Measurements from ENCODE around the gene MPZ. TPM values are rescaled to one million over a fixed set of nuclear protein-coding genes. Genes with fewer than 3 reads are reported as not detected.

MPZ gene
- total RNA-seq, 2 experiments from 2014 or later, result 2.8 to 3.3 TPM

DNA sequence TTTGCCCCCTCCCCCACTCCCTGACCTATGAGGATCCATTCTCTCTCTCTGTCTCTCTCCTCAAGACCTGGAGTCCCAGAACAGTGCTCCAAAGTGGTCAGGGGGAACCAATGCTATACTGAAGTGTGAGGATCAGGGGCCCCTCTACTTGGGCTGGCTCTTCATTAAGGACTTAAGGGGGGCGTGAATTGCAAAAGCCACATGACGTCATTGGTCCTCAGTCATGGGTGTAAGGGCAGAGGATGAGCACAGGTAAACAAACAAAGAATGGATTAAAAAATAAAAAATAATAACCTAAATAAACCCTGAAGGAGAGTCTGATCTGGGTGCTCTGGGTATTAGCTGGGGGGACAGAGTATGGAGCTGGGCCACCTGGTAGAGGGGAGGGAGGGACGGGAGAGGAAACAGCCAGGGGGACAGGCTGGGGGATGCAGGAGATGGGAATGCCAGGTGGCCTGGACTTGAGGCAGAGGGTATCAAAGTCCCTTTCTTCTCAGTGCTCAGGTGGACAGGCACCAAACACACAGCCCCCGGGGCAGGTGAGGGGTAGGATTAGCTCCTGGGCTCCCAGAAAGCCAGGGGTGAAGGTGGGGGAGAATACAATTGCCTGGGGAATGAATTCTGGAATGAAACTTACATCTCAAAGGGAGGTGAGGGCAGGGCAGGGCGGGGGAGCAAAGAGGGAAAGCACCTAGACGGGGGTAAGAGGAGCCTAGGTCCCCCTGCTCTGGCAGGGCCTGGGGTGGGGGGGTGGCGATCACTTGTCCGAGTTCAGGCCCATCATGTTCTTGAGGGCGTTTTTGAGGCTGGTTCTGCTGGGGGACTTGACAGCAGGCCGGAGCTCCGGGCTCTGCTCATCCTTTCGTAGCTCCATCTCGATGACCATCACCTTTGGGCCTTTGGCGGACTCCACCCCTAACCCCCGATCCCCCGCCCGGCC is 4.6 kb downstream of the MPZ start:
- ChIA-PET POLR2A (interaction anchor here (1.2 to 1.7 kb wide), 4 partner anchors 9 to 103 kb away, joined by 3 to 6 read pairs (median 5); partner anchors contain the start of genes NDUFS2 and SDHC), CTCF (interaction anchor here (0.6 to 6.1 kb wide), 26 partner anchors 9 to 140 kb away, joined by 3 to 37 read pairs (median 5); partner anchors contain the start of genes NDUFS2, PCP4L1, PPOX and SDHC)
- Mint-ChIP-seq H3K4me1 (ENCODE audit: low read depth) (peaks cover 33% of the 10 kb centered on the region), H3K4me3 (peak overlapping the region; percentile 87), H3K9me3 (no peaks in the 10 kb centered on the region), H3K27me3 (no peaks in the 10 kb centered on the region), H3K27ac (peak overlapping the region; percentile 84), H3K36me3 (ENCODE audit: low read depth) (no peaks in the 10 kb centered on the region)
- no peak for TF ChIP-seq CTCF (IDR thresholded peaks at IDR 0.05)
- intact Hi-C loops (cut with micrococcal nuclease), result loop anchor here (10.0 kb wide), 1 partner anchor 110 kb away; the partner anchor contains the start of gene ADAMTS4
- DNase-seq (peak; percentile 20), ATAC-seq (no peak)

DNA sequence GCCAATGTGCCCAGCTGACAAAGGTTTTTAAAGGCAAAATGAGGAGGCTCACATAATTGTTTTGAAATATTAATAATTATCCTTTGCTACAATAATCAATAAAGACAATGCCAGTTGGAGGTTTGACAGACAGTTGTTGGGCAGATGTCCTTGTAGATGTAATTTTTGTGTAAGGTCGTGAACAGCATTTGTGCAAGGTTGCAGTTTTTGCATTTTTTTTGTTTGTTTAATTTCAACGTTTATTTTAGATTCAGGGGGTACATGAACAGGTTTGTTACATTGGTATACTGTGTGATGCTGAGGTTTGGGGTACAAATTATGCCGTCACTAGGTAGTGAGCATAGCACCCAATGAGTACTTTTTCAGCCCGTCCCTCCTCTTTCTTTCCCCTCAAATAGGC is 9.3 kb downstream of the MPZ start:
- ChIA-PET CTCF (no interaction called here), POLR2A (no interaction called here)
- Mint-ChIP-seq H3K27me3 (no peaks in the 10 kb centered on the region), H3K36me3 (ENCODE audit: low read depth) (no peaks in the 10 kb centered on the region), H3K9me3 (no peaks in the 10 kb centered on the region), H3K4me3 (no peak overlapping the region), H3K4me1 (ENCODE audit: low read depth) (peaks cover 23% of the 10 kb centered on the region), H3K27ac (no peak overlapping the region)
- TF ChIP-seq CTCF (IDR thresholded peaks at IDR 0.05), result no peak
- DNase-seq, result no peak
- ATAC-seq, result no peak
- intact Hi-C loops (cut with micrococcal nuclease), result loop anchor here (10.0 kb wide), 1 partner anchor 106 kb away; the partner anchor contains the start of gene ADAMTS4

DNA sequence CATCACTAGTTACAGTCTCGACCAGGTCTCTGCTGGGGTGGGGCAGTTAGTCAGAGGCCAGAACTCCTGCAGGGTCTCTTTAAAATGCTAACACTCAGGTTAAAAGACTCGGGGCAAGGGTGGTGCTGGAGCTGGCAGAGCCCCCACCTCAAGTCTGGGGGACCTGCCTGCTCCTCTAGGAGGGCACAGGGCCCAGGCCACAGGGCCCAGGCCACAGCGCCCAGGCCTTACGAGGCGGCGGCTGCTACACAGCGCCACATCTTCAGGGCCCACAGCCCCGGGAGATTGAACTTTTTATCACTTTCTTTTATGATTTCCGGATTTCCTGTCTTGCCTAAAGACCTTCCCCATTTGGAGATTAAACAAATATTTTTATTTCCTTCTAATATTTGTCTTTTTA is 10.4 kb downstream of the MPZ start:
- POLR2A ChIA-PET, result no interaction called here

GRCh38 chr1:161298116-161298515 is 11.7 kb downstream of the MPZ start:
- intact Hi-C loops (cut with micrococcal nuclease), result no loop called here
- no peak for TF ChIP-seq CTCF (IDR thresholded peaks at IDR 0.05)
- H3K9me3 Mint-ChIP-seq, result no peaks in the 10 kb centered on the region
- H3K4me3 Mint-ChIP-seq, result no peak overlapping the region
- DNase-seq (no peak), ATAC-seq (no peak)
- no peak overlapping the region for H3K27ac Mint-ChIP-seq
- H3K27me3 Mint-ChIP-seq, result no peaks in the 10 kb centered on the region
- H3K36me3 Mint-ChIP-seq (ENCODE audit: low read depth), result no peaks in the 10 kb centered on the region
- ChIA-PET POLR2A (no interaction called here), CTCF (no interaction called here)
- peaks cover 6% of the 10 kb centered on the region for H3K4me1 Mint-ChIP-seq (ENCODE audit: low read depth)

More for the DNA sequence above, 10.4 kb downstream of the MPZ start:
- CTCF ChIA-PET, result no interaction called here
- no peak for TF ChIP-seq CTCF (IDR thresholded peaks at IDR 0.05)
- DNase-seq (no peak), ATAC-seq (peak; percentile 34)
- intact Hi-C loops (cut with micrococcal nuclease), result no loop called here
- Mint-ChIP-seq H3K9me3 (no peaks in the 10 kb centered on the region), H3K27me3 (no peaks in the 10 kb centered on the region), H3K4me1 (ENCODE audit: low read depth) (peaks cover 15% of the 10 kb centered on the region), H3K36me3 (ENCODE audit: low read depth) (no peaks in the 10 kb centered on the region), H3K27ac (no peak overlapping the region), H3K4me3 (no peak overlapping the region)

DNA sequence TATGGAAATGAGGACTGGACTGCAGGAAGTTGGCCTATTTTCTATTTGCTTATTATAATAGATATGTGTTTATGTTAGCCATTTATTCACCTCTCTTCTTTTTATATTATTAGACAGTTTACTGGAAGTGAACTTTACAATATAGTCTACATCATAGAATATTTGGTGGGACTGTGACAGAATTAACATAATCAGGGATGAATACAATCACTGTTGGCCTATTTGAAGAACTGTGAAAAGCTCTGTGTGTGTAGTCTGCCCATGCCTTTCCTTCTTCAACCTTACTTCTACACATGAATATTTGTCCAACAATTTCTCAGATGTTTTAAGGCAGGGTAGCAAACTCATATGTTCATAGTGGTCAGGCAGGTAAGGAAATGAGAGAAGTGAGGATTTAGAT is 12.4 kb downstream of the MPZ start:
- H3K9me3 Mint-ChIP-seq, result no peaks in the 10 kb centered on the region
- intact Hi-C loops (cut with micrococcal nuclease), result no loop called here
- no peaks in the 10 kb centered on the region for H3K27me3 Mint-ChIP-seq
- ATAC-seq, result no peak
- no peak overlapping the region for H3K4me3 Mint-ChIP-seq
- H3K27ac Mint-ChIP-seq, result no peak overlapping the region
- H3K36me3 Mint-ChIP-seq (ENCODE audit: low read depth), result no peaks in the 10 kb centered on the region
- DNase-seq, result no peak
- ChIA-PET POLR2A (interaction anchor here (0.6 kb wide), 1 partner anchor 88 kb away, joined by 6 read pairs; no protein-coding TSS in a partner anchor), CTCF (no interaction called here)
- H3K4me1 Mint-ChIP-seq (ENCODE audit: low read depth), result peaks cover 4% of the 10 kb centered on the region
- TF ChIP-seq CTCF (IDR thresholded peaks at IDR 0.05), result no peak
